A549 (cell line): Measurements from ENCODE around the gene ETV1.

ENCODE experiments used
- MYC ChIP-seq: IDR thresholded peaks from 2 replicates; pipeline ENCODE4 v1.6.1; 2012; ENCODE audit warnings: mild to moderate bottlenecking, inconsistent platforms, low read length, improper control_type of control experiment, borderline replicate concordance
- POLR2A ChIP-seq: IDR thresholded peaks from 2 replicates; pipeline ENCODE4 v1.6.1; 2012; ENCODE audit warnings: mild to moderate bottlenecking, low read length
- TF ChIP-seq, protein P1 (sequence below): fragments of >200 bp; sonication (Bioruptor Twin); formaldehyde crosslinking; IDR thresholded peaks from 3 replicates; pipeline ENCODE4 v1.5.1; 2016

DNA sequence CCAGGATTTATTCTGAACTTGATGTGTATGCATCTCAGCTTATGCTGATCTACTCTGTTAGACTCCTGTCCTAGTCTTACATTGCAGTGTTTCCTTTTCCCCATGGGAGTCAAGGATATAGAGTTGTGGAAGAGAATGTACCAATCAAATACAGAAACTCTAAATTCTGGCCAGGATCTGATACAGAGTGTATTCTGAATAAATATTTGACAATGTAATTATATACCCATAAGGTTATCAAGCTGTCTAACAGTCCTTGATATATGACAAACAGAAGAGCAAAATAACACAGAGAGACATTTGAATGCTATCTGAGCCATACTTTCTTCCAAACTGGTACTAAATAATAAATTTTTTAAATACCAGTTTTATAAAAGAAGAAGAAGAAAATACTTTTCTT is 116.8 kb downstream of the ETV1 start:
- TF ChIP-seq MYC = no peak
- TF ChIP-seq POLR2A = no peak
- TF ChIP-seq, protein P1, sequence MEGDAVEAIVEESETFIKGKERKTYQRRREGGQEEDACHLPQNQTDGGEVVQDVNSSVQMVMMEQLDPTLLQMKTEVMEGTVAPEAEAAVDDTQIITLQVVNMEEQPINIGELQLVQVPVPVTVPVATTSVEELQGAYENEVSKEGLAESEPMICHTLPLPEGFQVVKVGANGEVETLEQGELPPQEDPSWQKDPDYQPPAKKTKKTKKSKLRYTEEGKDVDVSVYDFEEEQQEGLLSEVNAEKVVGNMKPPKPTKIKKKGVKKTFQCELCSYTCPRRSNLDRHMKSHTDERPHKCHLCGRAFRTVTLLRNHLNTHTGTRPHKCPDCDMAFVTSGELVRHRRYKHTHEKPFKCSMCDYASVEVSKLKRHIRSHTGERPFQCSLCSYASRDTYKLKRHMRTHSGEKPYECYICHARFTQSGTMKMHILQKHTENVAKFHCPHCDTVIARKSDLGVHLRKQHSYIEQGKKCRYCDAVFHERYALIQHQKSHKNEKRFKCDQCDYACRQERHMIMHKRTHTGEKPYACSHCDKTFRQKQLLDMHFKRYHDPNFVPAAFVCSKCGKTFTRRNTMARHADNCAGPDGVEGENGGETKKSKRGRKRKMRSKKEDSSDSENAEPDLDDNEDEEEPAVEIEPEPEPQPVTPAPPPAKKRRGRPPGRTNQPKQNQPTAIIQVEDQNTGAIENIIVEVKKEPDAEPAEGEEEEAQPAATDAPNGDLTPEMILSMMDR = no peak
